Activated CD4-positive, alpha-beta memory T cell treated with anti-CD3 and anti-CD28 coated beads, Interleukin-2, amount 10 ng/mL, durations not matched to agents 7 days and 5 days (primary cell): Measurements from ENCODE around the gene HMCN2. TPM values are rescaled to one million over a fixed set of nuclear protein-coding genes. Genes with fewer than 3 reads are reported as not detected.

Experiments used
- CTCF ChIA-PET: fragments of 350-600 bp; sonication (Branson Sonifier 250); formaldehyde crosslinking; loops from one replicate; lab custom pipeline; 2021; ENCODE audit warnings: antibody characterized with exemption, inconsistent platforms; lab: Charles Lee
- POLR2A ChIA-PET: fragments of 350-600 bp; sonication (Branson Sonifier 250); formaldehyde crosslinking; loops from one replicate; lab custom pipeline; 2021; ENCODE audit warnings: antibody characterized with exemption; lab: Charles Lee
- DNase-seq: peaks from one replicate; pipeline ENCODE4 v3.0.0-alpha.2; 2020
- H3K27ac Mint-ChIP-seq: one replicate; pipeline ENCODE4 v1.8.0; 2021; ENCODE audit warnings: mild to moderate bottlenecking, mixed read lengths
- H3K27me3 Mint-ChIP-seq: one replicate; pipeline ENCODE4 v1.8.0; 2021; ENCODE audit warnings: mixed read lengths
- H3K36me3 Mint-ChIP-seq: one replicate; pipeline ENCODE4 v1.8.0; 2021; ENCODE audit warnings: low read depth, mixed read lengths
- H3K4me1 Mint-ChIP-seq: one replicate; pipeline ENCODE4 v1.8.0; 2021; ENCODE audit warnings: mixed read lengths
- H3K4me3 Mint-ChIP-seq: one replicate; pipeline ENCODE4 v1.8.0; 2021; ENCODE audit warnings: mild to moderate bottlenecking, mixed read lengths
- H3K9me3 Mint-ChIP-seq: one replicate; pipeline ENCODE4 v1.8.0; 2021; ENCODE audit warnings: mixed read lengths
- total RNA-seq, 2 experiments: library from RNA; stranded (reverse); gene quantifications; one replicate each; pipeline ENCODE4 v1.2.3, GENCODE V29; 2021

The HMCN2 gene
- total RNA-seq, result not detected

GRCh38 chr9:130265431-130266235 lies at the start of gene HMCN2:
TSS of gene HMCN2 (plus strand) at chr9:130265760. CDS start at chr9:130265879, 119 bp downstream.
- H3K36me3 Mint-ChIP-seq, result no peaks in the 10 kb centered on the region
- POLR2A ChIA-PET, result no interaction called here
- H3K4me3 Mint-ChIP-seq, result no peak within 1 kb of the TSS
- peaks cover 60% of the 10 kb centered on the region for H3K27me3 Mint-ChIP-seq
- CTCF ChIA-PET, result no interaction called here
- H3K9me3 Mint-ChIP-seq, result no peaks in the 10 kb centered on the region
- no peak within 1 kb of the TSS for H3K27ac Mint-ChIP-seq
- peaks cover 2% of the 10 kb centered on the region for H3K4me1 Mint-ChIP-seq
- DNase-seq, result no peak

- no peaks in the 10 kb centered on the region for H3K27me3 Mint-ChIP-seq
- ChIA-PET POLR2A (no interaction called here), CTCF (interaction anchor here (1.8 kb wide), 1 partner anchor 111 kb away, joined by 5 read pairs; no protein-coding TSS in a partner anchor)
- no peak overlapping the region for H3K27ac Mint-ChIP-seq
- no peaks in the 10 kb centered on the region for H3K4me1 Mint-ChIP-seq
- no peak overlapping the region for H3K4me3 Mint-ChIP-seq
- H3K36me3 Mint-ChIP-seq, result no peaks in the 10 kb centered on the region
- DNase-seq, result no peak
- H3K9me3 Mint-ChIP-seq, result no peaks in the 10 kb centered on the region
Observed at GRCh38 chr9:130217838-130218237, 47.7 kb upstream of the HMCN2 start.

- H3K27me3 Mint-ChIP-seq, result no peaks in the 10 kb centered on the region
- ChIA-PET CTCF (interaction anchor here (1.8 kb wide), 1 partner anchor 113 kb away, joined by 5 read pairs; no protein-coding TSS in a partner anchor), POLR2A (no interaction called here)
- no peak overlapping the region for H3K27ac Mint-ChIP-seq
- H3K9me3 Mint-ChIP-seq, result no peaks in the 10 kb centered on the region
- no peaks in the 10 kb centered on the region for H3K4me1 Mint-ChIP-seq
- no peaks in the 10 kb centered on the region for H3K36me3 Mint-ChIP-seq
- no peak overlapping the region for H3K4me3 Mint-ChIP-seq
- DNase-seq, result no peak
Observed at GRCh38 chr9:130219661-130220096, 45.9 kb upstream of the HMCN2 start.

GRCh38 chr9:130220352-130220751 lies 45.2 kb upstream of the HMCN2 start:
- Mint-ChIP-seq H3K4me3 (no peak overlapping the region), H3K27ac (no peak overlapping the region), H3K36me3 (no peaks in the 10 kb centered on the region), H3K27me3 (no peaks in the 10 kb centered on the region), H3K9me3 (no peaks in the 10 kb centered on the region), H3K4me1 (no peaks in the 10 kb centered on the region)
- POLR2A ChIA-PET, result no interaction called here
- CTCF ChIA-PET, result interaction anchor here (0.6 kb wide), 1 partner anchor 27 kb away, joined by 3 read pairs; no protein-coding TSS in a partner anchor
- no peak for DNase-seq

- CTCF ChIA-PET, result no interaction called here
- Mint-ChIP-seq H3K27ac (no peak overlapping the region), H3K36me3 (peaks cover 2% of the 10 kb centered on the region), H3K4me3 (no peak overlapping the region), H3K27me3 (no peaks in the 10 kb centered on the region), H3K9me3 (peaks cover 5% of the 10 kb centered on the region), H3K4me1 (no peaks in the 10 kb centered on the region)
- DNase-seq, result no peak
- POLR2A ChIA-PET, result no interaction called here
Observed at GRCh38 chr9:130222833-130223232, 42.7 kb upstream of the HMCN2 start.

GRCh38 chr9:130225071-130225470 lies 40.5 kb upstream of the HMCN2 start:
- CTCF ChIA-PET, result no interaction called here
- Mint-ChIP-seq H3K4me1 (no peaks in the 10 kb centered on the region), H3K9me3 (peaks cover 5% of the 10 kb centered on the region), H3K27me3 (no peaks in the 10 kb centered on the region), H3K4me3 (no peak overlapping the region), H3K36me3 (peaks cover 5% of the 10 kb centered on the region), H3K27ac (no peak overlapping the region)
- DNase-seq, result no peak
- POLR2A ChIA-PET, result no interaction called here

- Mint-ChIP-seq H3K27ac (no peak overlapping the region), H3K4me3 (no peak overlapping the region), H3K4me1 (no peaks in the 10 kb centered on the region), H3K36me3 (peaks cover 5% of the 10 kb centered on the region), H3K9me3 (peaks cover 5% of the 10 kb centered on the region), H3K27me3 (no peaks in the 10 kb centered on the region)
- no peak for DNase-seq
- POLR2A ChIA-PET, result no interaction called here
- CTCF ChIA-PET, result no interaction called here
Observed at GRCh38 chr9:130225586-130225985, 40.0 kb upstream of the HMCN2 start.

GRCh38 chr9:130226112-130226511 lies 39.4 kb upstream of the HMCN2 start:
- ChIA-PET POLR2A (no interaction called here), CTCF (interaction anchor here (0.8 kb wide), 1 partner anchor 14 kb away, joined by 3 read pairs; no protein-coding TSS in a partner anchor)
- H3K4me1 Mint-ChIP-seq, result no peaks in the 10 kb centered on the region
- DNase-seq, result no peak
- peaks cover 5% of the 10 kb centered on the region for H3K9me3 Mint-ChIP-seq
- no peaks in the 10 kb centered on the region for H3K27me3 Mint-ChIP-seq
- no peak overlapping the region for H3K4me3 Mint-ChIP-seq
- H3K27ac Mint-ChIP-seq, result no peak overlapping the region
- H3K36me3 Mint-ChIP-seq, result peaks cover 5% of the 10 kb centered on the region

- H3K27me3 Mint-ChIP-seq, result no peaks in the 10 kb centered on the region
- no peak overlapping the region for H3K4me3 Mint-ChIP-seq
- H3K9me3 Mint-ChIP-seq, result peaks cover 5% of the 10 kb centered on the region
- H3K36me3 Mint-ChIP-seq, result peaks cover 5% of the 10 kb centered on the region
- POLR2A ChIA-PET, result no interaction called here
- no peaks in the 10 kb centered on the region for H3K4me1 Mint-ChIP-seq
- CTCF ChIA-PET, result no interaction called here
- H3K27ac Mint-ChIP-seq, result no peak overlapping the region
- no peak for DNase-seq
Observed at GRCh38 chr9:130227833-130228232, 37.7 kb upstream of the HMCN2 start.

- peaks cover 5% of the 10 kb centered on the region for H3K9me3 Mint-ChIP-seq
- no peak overlapping the region for H3K27ac Mint-ChIP-seq
- H3K27me3 Mint-ChIP-seq, result no peaks in the 10 kb centered on the region
- no peak overlapping the region for H3K4me3 Mint-ChIP-seq
- DNase-seq, result no peak
- H3K36me3 Mint-ChIP-seq, result peaks cover 5% of the 10 kb centered on the region
- no peaks in the 10 kb centered on the region for H3K4me1 Mint-ChIP-seq
- POLR2A ChIA-PET, result interaction anchor here (1.1 kb wide), 1 partner anchor 102 kb away, joined by 4 read pairs; no protein-coding TSS in a partner anchor
- CTCF ChIA-PET, result interaction anchor here (1.2 kb wide), 1 partner anchor 86 kb away, joined by 3 read pairs; no protein-coding TSS in a partner anchor
Observed at GRCh38 chr9:130229759-130230158, 35.8 kb upstream of the HMCN2 start.

- no peaks in the 10 kb centered on the region for H3K27me3 Mint-ChIP-seq
- CTCF ChIA-PET, result no interaction called here
- no peak overlapping the region for H3K27ac Mint-ChIP-seq
- peaks cover 5% of the 10 kb centered on the region for H3K9me3 Mint-ChIP-seq
- H3K36me3 Mint-ChIP-seq, result peaks cover 5% of the 10 kb centered on the region
- no peak overlapping the region for H3K4me3 Mint-ChIP-seq
- no peak for DNase-seq
- no peaks in the 10 kb centered on the region for H3K4me1 Mint-ChIP-seq
- POLR2A ChIA-PET, result no interaction called here
Observed at GRCh38 chr9:130230631-130231030, 34.9 kb upstream of the HMCN2 start.

- H3K27ac Mint-ChIP-seq, result no peak overlapping the region
- H3K9me3 Mint-ChIP-seq, result no peaks in the 10 kb centered on the region
- no peaks in the 10 kb centered on the region for H3K27me3 Mint-ChIP-seq
- H3K36me3 Mint-ChIP-seq, result peaks cover 3% of the 10 kb centered on the region
- H3K4me3 Mint-ChIP-seq, result no peak overlapping the region
- H3K4me1 Mint-ChIP-seq, result peaks cover 7% of the 10 kb centered on the region
- ChIA-PET POLR2A (no interaction called here), CTCF (interaction anchor here (1.2 to 1.3 kb wide), 2 partner anchors 126 kb away, joined by 3 to 4 read pairs; no protein-coding TSS in a partner anchor)
- DNase-seq, result no peak
Observed at GRCh38 chr9:130232899-130233586, 32.5 kb upstream of the HMCN2 start.

- ChIA-PET CTCF (interaction anchor here (1.3 kb wide), 1 partner anchor 126 kb away, joined by 4 read pairs; no protein-coding TSS in a partner anchor), POLR2A (no interaction called here)
- Mint-ChIP-seq H3K27me3 (no peaks in the 10 kb centered on the region), H3K4me1 (peaks cover 10% of the 10 kb centered on the region), H3K27ac (no peak overlapping the region), H3K4me3 (no peak overlapping the region), H3K9me3 (no peaks in the 10 kb centered on the region), H3K36me3 (peaks cover 3% of the 10 kb centered on the region)
- no peak for DNase-seq
Observed at GRCh38 chr9:130233587-130233945, 32.0 kb upstream of the HMCN2 start.
